ENCODE results near the gene APOO.

Gene APOO

DNA sequence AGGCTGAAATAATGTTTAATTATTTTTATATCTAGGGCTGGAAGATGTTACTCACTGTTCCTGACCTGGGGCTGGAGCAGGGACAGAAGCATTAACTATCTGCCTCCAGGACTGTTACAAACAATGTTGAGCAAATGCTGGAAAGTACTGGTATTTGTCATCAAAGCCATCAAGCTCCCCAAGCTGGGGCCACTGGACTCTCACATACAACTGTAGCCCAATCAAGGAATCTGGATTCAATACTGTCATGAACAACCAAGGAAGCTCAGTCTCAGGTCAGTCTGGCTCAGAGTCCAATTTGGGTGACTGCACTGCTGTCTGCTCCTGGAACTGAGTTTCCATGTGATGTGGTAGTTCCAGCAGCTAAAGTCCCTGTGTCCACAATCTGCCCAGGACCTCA, 50.4 kb downstream of the APOO start:
- no peak for DNase-seq

- no peak for DNase-seq
Measured at GRCh38 chrX:23855569-23855968, 52.2 kb downstream of the APOO start.

DNA sequence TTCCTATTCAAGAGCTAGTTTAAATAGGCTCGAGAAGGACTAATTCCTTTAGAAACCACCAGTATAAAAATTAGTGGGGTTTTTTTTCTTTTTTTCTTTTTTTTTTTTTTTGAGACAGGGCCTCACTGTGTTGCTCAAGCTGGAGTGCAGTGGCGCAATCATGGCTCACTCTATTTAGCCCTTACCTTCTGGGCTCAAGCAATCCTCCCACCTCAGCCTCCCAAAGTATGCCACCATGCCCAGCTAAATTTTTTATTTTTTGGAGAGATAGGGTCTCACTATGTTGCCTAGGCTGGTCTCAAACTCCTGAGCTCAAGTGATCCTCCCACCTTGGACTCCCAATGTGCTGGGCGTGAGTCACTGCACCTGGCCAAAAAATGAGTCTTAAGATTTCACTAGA, 52.8 kb downstream of the APOO start:
- DNase-seq, result no peak

- DNase-seq, result no peak
Measured at GRCh38 chrX:23854122-23854521, 53.6 kb downstream of the APOO start.

DNA sequence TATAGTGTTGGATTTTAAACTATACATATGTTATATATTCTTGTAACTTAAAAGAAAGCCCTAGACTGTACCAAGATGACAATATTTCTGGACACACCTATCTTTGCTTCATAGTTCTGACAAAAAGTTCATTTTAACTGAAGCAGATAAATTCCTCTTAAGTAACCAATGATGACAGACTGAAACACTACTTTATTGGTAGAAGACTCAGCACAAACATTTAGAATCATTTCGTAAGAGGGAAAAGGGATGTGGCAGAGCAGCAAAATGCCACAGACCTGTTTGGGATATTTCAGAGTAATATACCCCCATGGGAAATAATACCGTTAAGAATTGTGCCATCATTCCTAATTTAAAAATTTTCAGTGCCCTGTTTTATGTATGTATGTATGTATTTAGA, 56.2 kb downstream of the APOO start:
- DNase-seq, result no peak

DNA sequence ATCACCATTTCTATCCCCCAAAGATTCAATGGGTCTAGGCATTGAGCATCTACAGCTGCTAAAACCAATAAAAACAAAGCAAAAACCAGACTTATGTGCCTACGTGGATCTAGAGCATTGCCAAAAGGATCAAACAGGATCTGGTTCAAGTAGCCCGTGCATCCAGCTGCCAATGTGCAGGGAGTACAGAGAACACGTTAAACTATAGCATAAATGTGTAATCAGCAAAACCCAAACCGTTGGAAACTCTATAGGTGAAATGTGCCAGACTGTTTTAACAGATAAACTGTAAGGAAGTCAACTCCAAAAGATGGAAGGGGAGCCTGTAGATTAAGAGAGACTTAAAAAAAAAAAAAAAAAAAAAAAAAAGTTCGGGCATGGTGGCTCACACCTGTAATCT, 58.5 kb downstream of the APOO start:
- no peak for DNase-seq

- DNase-seq, result no peak
Measured at GRCh38 chrX:23845351-23845817, 62.4 kb downstream of the APOO start.

GRCh38 chrX:23844502-23845138, 63.1 kb downstream of the APOO start:
- no peak for DNase-seq

- no peak for DNase-seq
Measured at GRCh38 chrX:23841847-23842522, 65.8 kb downstream of the APOO start.

DNA sequence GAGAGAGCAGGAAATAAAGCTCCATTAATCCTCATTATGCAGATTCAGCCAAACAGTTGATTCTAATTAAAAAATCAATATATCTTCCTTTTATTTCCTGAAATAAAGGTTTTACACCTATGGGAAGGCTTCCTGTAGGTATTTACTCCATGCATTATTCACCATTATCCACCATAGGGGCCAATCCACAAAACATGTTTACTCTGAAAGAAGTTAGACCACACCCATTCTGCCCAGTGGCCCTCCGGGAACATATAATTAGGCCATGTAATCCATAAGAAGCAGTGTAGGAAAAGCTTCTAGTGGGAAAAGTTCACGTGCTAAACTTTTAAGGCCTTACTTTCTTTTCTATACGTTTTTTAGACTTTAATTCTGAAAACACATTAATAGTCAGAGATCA, 67.1 kb downstream of the APOO start:
- no peak for DNase-seq

DNA sequence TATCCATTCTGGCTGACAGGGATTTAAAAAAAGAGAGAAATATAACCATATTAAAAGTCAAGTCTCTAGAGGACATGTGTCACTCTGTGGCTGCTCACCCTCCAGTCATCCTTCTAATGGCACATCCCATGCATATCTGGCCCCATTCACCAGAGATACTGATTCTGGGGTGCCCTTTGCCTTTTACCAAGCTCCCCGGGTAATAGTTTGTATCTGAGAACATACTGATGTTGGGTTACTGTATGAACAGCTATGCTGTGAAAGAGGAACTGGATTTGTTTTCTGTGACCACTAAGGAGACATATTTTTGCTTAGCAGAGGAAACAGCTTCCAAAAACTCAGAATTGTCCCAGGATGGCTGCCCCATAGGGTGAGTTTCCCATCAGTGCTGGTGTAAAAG, 68.8 kb downstream of the APOO start:
- DNase-seq, result no peak

GRCh38 chrX:23832721-23833120, 75.0 kb downstream of the APOO start:
- DNase-seq, result no peak

GRCh38 chrX:23828881-23829280, 78.9 kb downstream of the APOO start:
- no peak for DNase-seq

GRCh38 chrX:23826653-23827052, 81.1 kb downstream of the APOO start:
- no peak for DNase-seq

GRCh38 chrX:23826216-23826615, 81.5 kb downstream of the APOO start:
- DNase-seq, result no peak

- DNase-seq, result no peak
Measured at GRCh38 chrX:23825675-23826074, 82.1 kb downstream of the APOO start.

- DNase-seq, result no peak
Measured at GRCh38 chrX:23822841-23823240, 84.9 kb downstream of the APOO start.

GRCh38 chrX:23822397-23822796, 85.3 kb downstream of the APOO start:
- no peak for DNase-seq

- DNase-seq, result no peak
Measured at GRCh38 chrX:23821847-23822246, 85.9 kb downstream of the APOO start.

DNA sequence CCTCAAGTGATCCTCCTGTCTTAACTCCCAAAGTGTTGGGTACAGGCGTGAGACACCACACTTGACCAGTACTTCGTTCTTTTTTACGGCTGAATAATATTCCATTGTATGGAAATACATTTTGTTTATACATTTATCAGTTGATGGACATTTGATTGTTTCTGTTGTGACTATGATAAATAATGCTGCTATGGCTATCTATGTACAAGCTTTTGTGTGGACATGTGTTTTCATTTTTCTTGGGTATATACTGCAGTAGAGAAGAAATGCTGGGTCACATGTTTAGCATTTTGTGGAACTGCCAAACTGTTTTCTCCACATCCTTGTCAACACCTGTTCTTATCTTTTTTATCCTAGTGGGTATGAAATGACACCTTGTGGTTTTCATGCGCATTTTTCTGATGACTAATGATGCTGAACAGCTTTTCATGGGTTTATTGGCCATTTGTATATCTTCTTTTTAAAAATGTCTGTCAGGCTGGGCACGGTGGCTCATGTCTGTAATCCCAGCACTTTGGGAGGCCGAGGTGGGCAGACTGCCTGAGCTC, 87.4 kb downstream of the APOO start:
- no peak for DNase-seq

DNA sequence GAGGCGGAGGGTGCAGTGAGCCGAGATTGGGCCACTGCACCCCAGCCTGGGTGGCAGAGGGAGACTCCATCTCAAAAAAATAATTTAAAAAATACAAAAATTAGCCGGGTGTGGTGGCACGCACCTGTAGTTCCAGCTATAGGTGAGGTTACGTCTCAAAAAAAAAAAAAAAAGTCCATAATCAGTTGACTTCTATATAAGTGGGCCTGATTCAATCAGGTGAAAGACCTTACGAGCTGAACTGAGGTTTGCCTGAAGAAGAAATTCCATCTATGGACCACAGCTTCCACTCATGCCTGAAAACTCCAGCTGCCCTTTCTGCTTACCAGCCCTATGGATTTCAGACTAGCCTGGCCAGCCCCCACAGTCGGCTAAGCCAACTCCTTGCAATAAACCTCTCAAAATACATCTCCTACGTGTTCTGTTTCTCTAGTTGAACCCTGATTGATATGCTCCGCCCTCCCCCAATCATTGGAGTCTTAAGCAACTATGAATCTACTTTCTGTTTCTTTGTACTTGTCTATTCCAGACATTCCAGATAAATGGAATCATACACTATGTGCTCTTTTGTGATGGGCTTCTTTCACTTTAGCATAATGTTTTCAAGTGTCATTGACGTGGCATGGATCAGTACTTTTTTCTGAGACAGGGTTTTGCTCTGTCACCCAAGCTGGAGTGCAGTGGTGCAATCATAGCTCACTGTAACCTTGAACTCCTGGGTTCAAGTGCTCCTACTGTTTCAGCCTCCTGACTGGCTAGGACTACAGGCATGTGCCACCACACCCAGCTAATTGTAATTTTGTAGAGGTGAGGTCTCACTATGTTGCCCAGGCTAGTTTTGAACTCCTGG, 88.1 kb downstream of the APOO start:
- no peak for DNase-seq

GRCh38 chrX:23817979-23818336, 89.8 kb downstream of the APOO start:
- DNase-seq, result no peak

DNA sequence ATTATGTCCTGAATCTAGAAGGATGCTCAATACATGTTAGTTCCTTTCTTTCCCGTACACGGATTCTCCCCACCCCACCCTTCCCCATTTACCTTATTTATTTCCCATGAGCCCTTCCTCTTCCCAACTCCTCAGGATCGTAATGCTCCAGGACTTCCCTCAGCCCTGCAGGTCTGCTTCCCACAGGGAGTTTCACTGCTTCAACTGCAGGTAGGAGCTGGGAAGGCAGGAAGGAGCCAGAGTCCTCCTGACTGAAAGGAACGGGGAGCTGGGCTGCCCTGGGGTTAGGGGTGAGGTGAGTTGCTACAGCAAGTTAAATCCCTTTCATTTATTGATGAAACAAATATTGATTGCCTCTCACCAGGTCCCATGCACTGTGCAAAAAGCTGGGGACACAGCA, 91.6 kb downstream of the APOO start:
- no peak for DNase-seq

DNA sequence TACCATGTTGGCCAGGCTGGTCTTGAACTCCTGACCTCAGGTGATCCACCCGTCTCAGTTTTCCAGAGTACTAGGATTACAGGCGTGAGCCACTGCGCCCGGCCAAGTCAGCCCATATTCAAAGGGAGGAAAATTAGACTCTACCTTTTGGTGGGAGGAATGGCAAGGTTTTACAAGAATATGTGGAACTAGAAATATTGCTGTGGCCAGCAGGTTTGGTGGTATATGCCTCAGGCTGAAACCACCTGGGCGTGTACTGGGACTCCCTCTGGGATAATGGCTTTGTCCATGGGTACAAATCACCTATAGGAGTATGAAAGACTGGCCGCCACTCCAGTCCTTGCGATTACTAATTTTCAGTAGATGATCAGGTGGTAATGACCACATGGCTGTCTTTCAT, 92.4 kb downstream of the APOO start:
- no peak for DNase-seq
